ENCODE data around the gene SNRPD3.
A peak's percentile ranks its signal among the peaks of the same experiment; 100 is the strongest.

Gene SNRPD3

GRCh38 chr22:24566899-24567511, 11.2 kb downstream of the SNRPD3 start:
- no peak overlapping the region for H3K4me3 ChIP-seq (ENCODE audit: control insufficient read depth, low read depth, low read length)
- peak; percentile 23 for DNase-seq (ENCODE audit: low read depth)
- no peak for TF ChIP-seq CTCF (conservative IDR thresholded peaks at IDR 0.05; ENCODE audit: control insufficient read depth, insufficient read depth, low read depth, low read length)

GRCh38 chr22:24567668-24568067, 11.9 kb downstream of the SNRPD3 start:
- H3K4me3 ChIP-seq (ENCODE audit: control insufficient read depth, low read depth, low read length) = no peak overlapping the region
- TF ChIP-seq CTCF (conservative IDR thresholded peaks at IDR 0.05; ENCODE audit: control insufficient read depth, insufficient read depth, low read depth, low read length) = no peak
- DNase-seq (ENCODE audit: low read depth) = no peak

- no peak for DNase-seq (ENCODE audit: low read depth)
These were observed 15.5 kb downstream of the SNRPD3 start for GRCh38 chr22:24571266-24571665.

GRCh38 chr22:24576778-24577177, 21.0 kb downstream of the SNRPD3 start:
- no peak for DNase-seq (ENCODE audit: low read depth)
- TF ChIP-seq CTCF (conservative IDR thresholded peaks at IDR 0.05; ENCODE audit: control insufficient read depth, insufficient read depth, low read depth, low read length) = no peak
- H3K4me3 ChIP-seq (ENCODE audit: control insufficient read depth, low read depth, low read length) = no peak overlapping the region

More at GRCh38 chr22:24571266-24571665, 15.5 kb downstream of the SNRPD3 start:
- H3K4me3 ChIP-seq (ENCODE audit: control insufficient read depth, low read depth, low read length) = no peak overlapping the region
- TF ChIP-seq CTCF (conservative IDR thresholded peaks at IDR 0.05; ENCODE audit: control insufficient read depth, insufficient read depth, low read depth, low read length) = no peak

GRCh38 chr22:24578355-24579257, 22.8 kb downstream of the SNRPD3 start:
- TF ChIP-seq CTCF (conservative IDR thresholded peaks at IDR 0.05; ENCODE audit: control insufficient read depth, insufficient read depth, low read depth, low read length) = no peak
- no peak for DNase-seq (ENCODE audit: low read depth)
- H3K4me3 ChIP-seq (ENCODE audit: control insufficient read depth, low read depth, low read length) = no peak overlapping the region

GRCh38 chr22:24579258-24579601, 23.4 kb downstream of the SNRPD3 start:
- H3K4me3 ChIP-seq (ENCODE audit: control insufficient read depth, low read depth, low read length) = no peak overlapping the region
- no peak for TF ChIP-seq CTCF (conservative IDR thresholded peaks at IDR 0.05; ENCODE audit: control insufficient read depth, insufficient read depth, low read depth, low read length)
- no peak for DNase-seq (ENCODE audit: low read depth)

Data from fibroblast of mammary gland (primary cell).